HG02970 (cell line): ENCODE results near the gene KATNB1.

Source experiments
- ATAC-seq: cut with Tn5 transposase; IDR thresholded peaks from one replicate; pipeline ENCODE4 v1.9.1; 2021; ENCODE audit warnings: mild to moderate bottlenecking, moderate library complexity, moderate number of reproducible peaks; ENCODE audit not compliant: unreplicated experiment, low FRiP score

Gene KATNB1

GRCh38 chr16:57735755-57736418, at the start of gene KATNB1:
Gene KATNB1, plus strand, starts transcription at chr16:57735770. Its CDS starts 1,474 bp downstream, at chr16:57737244.
- ATAC-seq = no peak

- ATAC-seq = no peak
Observed at GRCh38 chr16:57686577-57686976, 49.0 kb upstream of the KATNB1 start.

DNA sequence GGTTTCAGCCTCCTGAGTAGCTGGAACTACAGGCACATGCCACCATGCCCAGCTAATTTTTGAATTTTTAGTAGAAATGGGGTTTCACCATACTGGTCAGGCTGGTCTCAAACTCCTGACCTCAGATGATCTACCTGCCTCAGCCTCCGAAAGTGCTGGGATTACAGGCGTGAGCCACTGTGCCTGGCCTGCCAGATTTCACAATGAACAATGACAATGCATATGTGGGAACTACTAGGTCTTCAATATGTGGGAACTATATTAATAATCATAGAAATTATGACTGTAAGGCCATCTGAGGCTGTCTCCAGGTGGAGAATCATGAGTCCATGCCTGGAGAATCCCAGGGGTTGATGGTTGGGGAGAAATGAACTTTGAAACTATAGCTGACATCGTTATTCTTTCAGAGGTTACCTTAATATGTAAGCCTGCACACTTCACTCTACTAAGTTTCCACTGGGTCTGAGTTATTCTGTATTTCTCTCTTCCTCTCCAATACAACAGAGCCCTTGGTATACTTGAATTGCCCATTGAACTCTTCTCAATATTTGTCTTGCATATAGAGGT, 48.1 kb upstream of the KATNB1 start:
- no peak for ATAC-seq

GRCh38 chr16:57688487-57688986, 47.0 kb upstream of the KATNB1 start:
- no peak for ATAC-seq

DNA sequence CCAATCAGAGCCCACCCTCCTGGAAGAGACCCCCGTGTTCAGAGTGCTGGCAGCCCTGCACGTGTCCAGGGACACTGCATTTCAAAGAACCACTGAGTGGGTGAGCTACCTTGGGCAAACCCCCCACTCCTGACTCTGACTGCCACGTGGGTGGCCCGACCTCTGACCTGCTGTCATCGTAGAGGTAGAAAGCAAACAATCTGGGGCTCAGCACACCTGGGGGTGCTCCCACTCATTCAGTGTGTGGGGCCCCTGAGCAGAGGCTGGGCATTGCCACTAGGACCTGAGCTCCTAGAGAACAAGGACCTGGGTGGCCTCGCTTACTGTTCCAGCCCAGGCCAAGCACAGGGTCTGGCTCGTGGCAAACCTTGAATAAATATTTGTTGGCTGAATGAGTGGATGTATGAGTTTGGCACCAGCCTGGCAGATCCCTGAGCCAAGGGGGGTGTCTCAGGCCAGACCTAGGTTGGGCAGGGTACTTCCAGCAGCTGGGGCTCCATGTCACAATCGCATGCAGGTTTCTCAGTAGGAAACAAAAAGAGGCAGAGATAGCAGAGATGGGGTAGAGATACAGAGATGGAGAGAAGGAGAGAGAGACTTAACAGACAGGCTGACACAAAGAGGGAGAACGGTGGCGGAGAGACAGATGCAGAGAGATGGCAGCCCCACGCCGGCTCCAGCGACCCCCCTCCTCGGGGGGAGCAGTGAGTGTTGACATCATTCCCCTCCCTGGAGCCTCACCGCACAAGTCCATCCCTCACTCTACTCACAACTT, 46.4 kb upstream of the KATNB1 start:
- no peak for ATAC-seq

DNA sequence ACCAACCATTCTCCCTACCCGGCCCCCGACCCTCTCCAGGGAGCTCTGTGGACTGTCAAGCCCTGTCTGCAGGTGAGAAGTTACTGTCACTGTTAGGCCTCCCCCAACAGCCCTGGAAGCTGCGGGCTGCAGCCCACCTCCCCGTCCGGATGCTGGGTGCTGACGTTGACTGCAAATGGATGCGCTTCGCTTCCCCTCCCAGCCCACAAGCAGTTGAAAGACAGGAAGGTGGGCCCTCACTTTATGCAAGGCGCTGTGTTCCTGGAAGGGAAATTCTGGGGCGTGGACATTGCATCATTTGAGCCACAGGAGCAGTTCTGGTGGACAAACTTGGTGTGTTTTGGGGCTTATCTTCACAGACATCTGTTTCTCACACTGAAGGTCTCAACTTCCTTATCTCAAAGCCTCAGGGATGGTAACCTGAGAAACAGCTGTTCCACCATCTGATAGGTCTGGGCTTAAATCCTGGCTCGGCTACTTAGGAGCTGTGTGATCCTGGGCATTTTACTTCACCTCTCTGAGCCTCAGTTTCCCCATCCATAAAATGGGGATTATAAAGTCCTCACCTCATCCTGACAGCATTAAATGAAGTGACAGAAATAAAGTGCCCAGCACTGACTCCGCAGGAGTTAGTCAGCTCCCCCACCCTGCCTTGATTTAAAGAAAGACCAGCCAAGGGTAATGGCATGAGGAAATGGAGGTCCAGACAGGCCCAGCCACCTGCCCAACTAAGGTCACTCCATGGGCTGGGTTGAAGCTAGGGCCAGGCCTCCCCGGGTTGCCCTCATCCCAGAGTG, 45.6 kb upstream of the KATNB1 start:
- ATAC-seq = no peak

GRCh38 chr16:57690782-57691471, 44.6 kb upstream of the KATNB1 start:
- no peak for ATAC-seq

DNA sequence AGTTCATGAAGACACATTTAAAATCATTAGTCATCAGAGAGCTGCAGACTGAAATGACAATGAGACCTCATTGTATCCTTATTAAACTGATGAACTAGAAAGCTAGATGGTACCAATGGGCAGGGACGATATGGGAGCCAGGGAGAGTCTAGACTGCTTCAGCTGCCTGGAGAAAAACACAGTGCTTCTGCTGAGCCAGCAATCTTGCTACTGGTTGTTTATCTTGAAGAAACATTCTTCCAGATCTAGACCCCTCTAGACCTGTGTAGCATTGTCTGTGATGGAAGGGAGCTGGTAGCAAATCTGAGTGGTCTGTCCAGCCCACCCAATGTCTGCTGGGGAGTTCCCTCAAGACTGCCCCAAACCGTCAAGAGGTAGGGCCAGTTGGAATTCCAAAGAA, 42.9 kb upstream of the KATNB1 start:
- ATAC-seq = no peak

DNA sequence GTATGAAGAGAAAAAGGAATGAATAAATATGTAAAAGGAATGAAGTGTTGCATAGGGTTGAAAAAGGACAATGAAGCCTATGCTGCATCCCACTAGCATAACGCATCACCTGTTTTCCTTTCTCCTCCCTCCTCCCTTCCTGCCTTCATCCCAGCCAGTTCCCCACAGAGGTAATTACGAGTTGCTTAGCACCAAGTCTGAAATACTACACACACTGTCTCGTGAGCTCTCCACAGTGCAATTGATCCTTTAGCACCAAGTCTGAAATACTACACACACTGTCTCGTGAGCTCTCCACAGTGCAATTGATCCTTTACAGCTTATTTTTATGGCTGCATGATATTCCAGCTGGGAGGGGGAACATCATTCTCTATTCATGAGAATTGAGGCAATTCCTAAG, 42.0 kb upstream of the KATNB1 start:
- no peak for ATAC-seq

GRCh38 chr16:57694231-57694724, 41.3 kb upstream of the KATNB1 start:
- no peak for ATAC-seq

DNA sequence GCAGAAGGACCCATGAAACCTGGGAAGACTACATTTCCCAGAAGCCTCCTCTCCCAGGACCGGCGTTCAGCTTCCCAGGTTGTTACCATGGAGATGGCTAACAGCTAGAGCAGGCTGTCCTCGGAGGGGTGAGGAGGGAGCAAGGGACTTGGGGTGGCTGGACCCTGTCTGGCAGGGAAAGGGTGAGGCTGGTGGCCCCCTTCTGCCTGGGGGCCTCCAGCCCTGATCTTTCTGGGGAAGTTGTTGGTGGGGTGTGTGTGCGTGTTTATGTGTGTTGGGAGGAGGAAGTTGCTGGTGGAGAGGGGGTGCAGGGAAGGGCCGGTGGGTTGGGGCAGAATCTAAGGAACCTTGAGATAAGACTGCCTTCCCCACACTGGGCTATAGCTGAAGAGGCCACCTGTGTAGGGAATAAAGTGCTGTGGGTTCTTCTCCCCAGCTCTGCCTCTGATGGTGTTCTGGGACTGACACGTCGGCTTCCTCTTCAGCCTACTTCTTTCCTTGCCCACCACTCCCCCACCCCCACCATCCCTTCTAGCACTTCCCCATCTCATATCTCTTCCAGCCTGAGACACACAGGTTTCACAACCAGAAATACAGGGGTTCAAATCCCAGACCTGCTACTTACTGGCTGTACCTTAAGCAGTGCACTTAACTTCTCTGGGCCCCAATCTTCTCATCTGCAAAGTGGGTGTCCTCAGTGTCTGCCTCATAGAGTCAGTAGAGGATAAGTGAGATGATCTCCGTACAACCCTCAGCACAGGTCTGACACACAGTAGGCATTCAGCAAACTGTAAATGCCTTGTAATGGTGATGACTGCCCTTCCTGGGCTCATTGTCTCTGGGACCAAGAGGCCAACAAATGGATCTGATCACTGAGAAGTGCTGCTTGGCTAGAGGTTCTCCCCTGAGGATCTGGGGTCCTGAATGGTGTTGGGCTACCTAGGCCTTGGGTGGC, 40.6 kb upstream of the KATNB1 start, which contains the start of gene DRC7:
TSS of gene DRC7 (plus strand) at position 82 of the 955 bp plus-strand sequence. CDS start 3,144 bp downstream, outside the sequence.
- ATAC-seq = no peak

DNA sequence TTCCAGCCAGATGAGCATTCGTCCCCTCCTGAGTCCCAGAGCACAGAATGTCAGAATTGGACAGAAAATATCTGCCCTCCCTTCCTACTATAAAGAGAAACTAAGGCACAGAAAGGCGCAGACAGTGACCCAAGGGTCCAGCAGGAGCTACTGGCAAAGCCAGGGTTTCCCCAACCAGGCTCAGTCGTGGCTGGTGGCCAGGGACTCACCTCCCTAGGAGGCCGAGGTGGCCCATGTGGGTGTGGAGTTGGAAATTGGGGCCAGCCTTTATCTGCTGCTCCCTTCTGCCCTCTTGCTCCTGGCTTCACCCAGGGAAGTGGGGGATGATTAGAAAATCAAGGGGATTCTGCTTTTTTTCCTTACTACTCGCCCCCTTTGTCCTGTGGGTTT, 39.9 kb upstream of the KATNB1 start:
- ATAC-seq = no peak

GRCh38 chr16:57696240-57696639, 39.3 kb upstream of the KATNB1 start:
- ATAC-seq = no peak

DNA sequence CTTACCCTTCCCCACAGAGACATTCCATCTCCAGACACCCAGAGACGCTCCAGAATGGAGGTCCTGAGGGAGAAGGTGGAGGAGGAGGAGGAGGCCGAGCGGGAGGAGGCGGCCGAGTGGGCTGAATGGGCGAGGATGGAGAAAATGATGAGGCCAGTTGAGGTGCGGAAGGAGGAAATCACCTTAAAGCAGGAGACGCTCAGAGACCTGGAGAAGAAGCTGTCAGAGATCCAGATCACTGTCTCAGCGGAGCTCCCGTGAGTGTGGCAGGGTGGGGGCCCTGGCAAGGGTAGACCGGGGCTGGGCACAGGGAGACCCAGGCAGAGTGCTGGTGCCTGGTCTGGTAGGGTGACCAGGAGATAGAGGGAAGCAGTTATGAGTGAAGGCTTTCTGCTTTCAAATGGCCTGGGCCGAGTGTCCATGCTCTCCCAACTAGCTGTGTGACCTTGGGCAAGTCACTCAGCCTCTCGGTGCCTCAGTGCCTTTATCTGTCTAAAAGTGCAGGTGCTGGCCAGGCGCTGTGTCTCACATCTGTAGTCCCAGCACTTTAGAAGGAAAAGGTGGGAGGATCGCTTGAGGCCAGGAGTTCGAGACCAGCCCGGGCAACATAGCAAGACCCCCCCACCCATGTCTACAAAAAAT, 37.6 kb upstream of the KATNB1 start:
- ATAC-seq = no peak

DNA sequence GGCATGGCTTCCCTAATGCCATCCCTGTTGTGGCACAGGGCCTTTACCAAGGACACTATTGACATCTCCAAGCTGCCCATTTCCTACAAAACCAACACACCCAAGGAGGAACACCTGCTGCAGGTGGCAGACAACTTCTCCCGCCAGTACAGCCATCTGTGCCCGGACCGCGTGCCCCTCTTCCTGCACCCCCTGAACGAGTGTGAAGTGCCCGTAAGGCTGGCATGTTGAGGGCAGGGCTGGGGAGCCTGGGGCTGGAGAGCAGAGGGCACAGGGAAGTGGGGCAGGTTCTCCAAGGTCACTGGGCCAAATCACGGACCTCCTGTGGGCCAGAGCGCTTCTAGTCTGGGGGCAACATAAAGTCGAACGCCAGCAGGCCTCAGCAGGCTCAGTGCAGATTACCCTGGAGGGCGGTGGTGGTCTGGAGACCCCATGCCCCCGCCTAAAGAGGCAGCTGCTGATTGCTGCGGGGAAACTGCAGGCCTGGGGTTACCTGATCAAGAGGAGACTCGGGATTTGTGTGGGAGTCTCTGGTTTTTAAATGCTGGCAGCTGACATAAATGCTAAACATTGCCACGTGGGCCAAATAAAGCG, 36.7 kb upstream of the KATNB1 start:
- no peak for ATAC-seq

GRCh38 chr16:57699481-57699880, 36.1 kb upstream of the KATNB1 start:
- no peak for ATAC-seq

DNA sequence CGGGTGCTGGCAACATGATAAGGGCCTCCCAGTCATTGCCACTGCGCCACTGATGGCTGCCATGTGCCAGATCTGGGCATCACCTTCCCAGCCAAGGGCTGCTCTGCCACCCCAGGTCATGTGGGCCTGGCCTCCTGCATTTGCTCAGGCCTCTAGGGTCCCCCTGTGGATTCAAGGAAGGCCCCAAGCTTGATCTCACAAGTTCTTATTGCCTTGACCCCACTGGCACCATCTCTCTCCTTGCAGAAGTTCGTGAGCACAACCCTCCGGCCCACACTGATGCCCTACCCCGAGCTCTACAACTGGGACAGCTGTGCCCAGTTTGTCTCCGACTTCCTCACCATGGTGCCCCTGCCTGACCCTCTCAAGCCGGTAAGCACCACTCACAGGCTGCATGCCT, 35.7 kb upstream of the KATNB1 start:
- no peak for ATAC-seq
